DND-41 (cell line): ENCODE measurements around the gene TMEM135.

ENCODE experiments used
- EZH2 ChIP-seq: IDR thresholded peaks from 3 replicates; pipeline ENCODE4 v1.6.1; 2012; ENCODE audit warnings: borderline replicate concordance, low read depth, mild to moderate bottlenecking, moderate library complexity, low read length, inconsistent platforms; ENCODE audit not compliant: severe bottlenecking
- TF ChIP-seq, protein P1 (sequence below): IDR thresholded peaks from 2 replicates; pipeline ENCODE4 v1.5.1; 2012; ENCODE audit warnings: borderline replicate concordance, low read length, moderate library complexity, mild to moderate bottlenecking; ENCODE audit not compliant: poor library complexity, severe bottlenecking; ENCODE audit errors: extremely low read depth

- TF ChIP-seq, protein P1, sequence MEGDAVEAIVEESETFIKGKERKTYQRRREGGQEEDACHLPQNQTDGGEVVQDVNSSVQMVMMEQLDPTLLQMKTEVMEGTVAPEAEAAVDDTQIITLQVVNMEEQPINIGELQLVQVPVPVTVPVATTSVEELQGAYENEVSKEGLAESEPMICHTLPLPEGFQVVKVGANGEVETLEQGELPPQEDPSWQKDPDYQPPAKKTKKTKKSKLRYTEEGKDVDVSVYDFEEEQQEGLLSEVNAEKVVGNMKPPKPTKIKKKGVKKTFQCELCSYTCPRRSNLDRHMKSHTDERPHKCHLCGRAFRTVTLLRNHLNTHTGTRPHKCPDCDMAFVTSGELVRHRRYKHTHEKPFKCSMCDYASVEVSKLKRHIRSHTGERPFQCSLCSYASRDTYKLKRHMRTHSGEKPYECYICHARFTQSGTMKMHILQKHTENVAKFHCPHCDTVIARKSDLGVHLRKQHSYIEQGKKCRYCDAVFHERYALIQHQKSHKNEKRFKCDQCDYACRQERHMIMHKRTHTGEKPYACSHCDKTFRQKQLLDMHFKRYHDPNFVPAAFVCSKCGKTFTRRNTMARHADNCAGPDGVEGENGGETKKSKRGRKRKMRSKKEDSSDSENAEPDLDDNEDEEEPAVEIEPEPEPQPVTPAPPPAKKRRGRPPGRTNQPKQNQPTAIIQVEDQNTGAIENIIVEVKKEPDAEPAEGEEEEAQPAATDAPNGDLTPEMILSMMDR = no peak
- no peak for TF ChIP-seq EZH2
These were observed 324.2 kb downstream of the TMEM135 start for GRCh38 chr11:87361891-87362290.
